Measurements from ENCODE around the gene DMD.

DNA sequence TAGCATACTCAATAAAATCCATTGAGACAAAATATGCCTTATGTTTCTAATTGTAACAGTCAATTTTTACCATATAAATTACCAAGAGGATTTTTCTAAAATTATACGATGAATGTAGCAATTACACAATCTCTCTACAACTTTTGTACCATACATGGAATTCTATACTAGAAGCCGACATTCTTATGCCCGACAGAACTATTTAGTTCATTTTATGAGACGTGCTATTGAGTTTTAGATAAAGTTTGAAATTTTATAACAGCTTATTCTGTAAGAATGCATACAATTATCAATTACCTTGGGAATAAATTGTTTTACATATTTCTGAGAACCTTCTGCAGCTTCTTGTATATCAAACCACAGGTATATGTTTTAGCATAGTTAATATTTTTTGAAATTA is 431.2 kb downstream of the DMD start:
- TF ChIP-seq, protein P1, sequence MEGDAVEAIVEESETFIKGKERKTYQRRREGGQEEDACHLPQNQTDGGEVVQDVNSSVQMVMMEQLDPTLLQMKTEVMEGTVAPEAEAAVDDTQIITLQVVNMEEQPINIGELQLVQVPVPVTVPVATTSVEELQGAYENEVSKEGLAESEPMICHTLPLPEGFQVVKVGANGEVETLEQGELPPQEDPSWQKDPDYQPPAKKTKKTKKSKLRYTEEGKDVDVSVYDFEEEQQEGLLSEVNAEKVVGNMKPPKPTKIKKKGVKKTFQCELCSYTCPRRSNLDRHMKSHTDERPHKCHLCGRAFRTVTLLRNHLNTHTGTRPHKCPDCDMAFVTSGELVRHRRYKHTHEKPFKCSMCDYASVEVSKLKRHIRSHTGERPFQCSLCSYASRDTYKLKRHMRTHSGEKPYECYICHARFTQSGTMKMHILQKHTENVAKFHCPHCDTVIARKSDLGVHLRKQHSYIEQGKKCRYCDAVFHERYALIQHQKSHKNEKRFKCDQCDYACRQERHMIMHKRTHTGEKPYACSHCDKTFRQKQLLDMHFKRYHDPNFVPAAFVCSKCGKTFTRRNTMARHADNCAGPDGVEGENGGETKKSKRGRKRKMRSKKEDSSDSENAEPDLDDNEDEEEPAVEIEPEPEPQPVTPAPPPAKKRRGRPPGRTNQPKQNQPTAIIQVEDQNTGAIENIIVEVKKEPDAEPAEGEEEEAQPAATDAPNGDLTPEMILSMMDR (conservative IDR thresholded peaks at IDR 0.05): no peak
- no peak for TF ChIP-seq ZFX (IDR thresholded peaks at IDR 0.05)

Data from C4-2B (cell line).